Testis (tissue), 2 donors: Measurements from ENCODE around the gene SLX4.

ENCODE experiments used
- CTCF ChIP-seq, 3 experiments: fragments of 450-650 bp in 2 of 3; fragments of 200-600 bp in 1 of 3; sonication (generic) in 1 of 3; IDR thresholded peaks; one replicate each; pipeline ENCODE4 v1.5.1; 2016 to 2019; ENCODE audit warnings: antibody characterized with exemption in 3 of 3, mild to moderate bottlenecking in 2 of 3, moderate library complexity in 1 of 3
- POLR2A ChIP-seq: fragments of 450-650 bp; IDR thresholded peaks from one replicate; pipeline ENCODE4 v1.6.1; 2017; ENCODE audit warnings: antibody characterized with exemption, mild to moderate bottlenecking, moderate library complexity

- TF ChIP-seq CTCF (IDR thresholded peaks at IDR 0.05) (no peak), POLR2A (no peak)
Observed at GRCh38 chr16:3578610-3579551, 32.5 kb downstream of the SLX4 start.
